GM10266 (cell line): ENCODE data around the gene NEUROG1.

Experiments
- DNase-seq: peaks from one replicate; pipeline ENCODE4 v3.0.0; 2012; ENCODE audit errors: extremely low spot score
- TF ChIP-seq, protein P1 (sequence below): IDR thresholded peaks from 2 replicates; pipeline ENCODE4 v1.5.1; 2012; ENCODE audit warnings: mild to moderate bottlenecking, low read depth; ENCODE audit not compliant: control insufficient read depth, insufficient read depth; ENCODE audit errors: missing control alignments

NEUROG1 gene

GRCh38 chr5:135487839-135488514 lies 47.8 kb downstream of the NEUROG1 start:
- DNase-seq = no peak
- TF ChIP-seq, protein P1, sequence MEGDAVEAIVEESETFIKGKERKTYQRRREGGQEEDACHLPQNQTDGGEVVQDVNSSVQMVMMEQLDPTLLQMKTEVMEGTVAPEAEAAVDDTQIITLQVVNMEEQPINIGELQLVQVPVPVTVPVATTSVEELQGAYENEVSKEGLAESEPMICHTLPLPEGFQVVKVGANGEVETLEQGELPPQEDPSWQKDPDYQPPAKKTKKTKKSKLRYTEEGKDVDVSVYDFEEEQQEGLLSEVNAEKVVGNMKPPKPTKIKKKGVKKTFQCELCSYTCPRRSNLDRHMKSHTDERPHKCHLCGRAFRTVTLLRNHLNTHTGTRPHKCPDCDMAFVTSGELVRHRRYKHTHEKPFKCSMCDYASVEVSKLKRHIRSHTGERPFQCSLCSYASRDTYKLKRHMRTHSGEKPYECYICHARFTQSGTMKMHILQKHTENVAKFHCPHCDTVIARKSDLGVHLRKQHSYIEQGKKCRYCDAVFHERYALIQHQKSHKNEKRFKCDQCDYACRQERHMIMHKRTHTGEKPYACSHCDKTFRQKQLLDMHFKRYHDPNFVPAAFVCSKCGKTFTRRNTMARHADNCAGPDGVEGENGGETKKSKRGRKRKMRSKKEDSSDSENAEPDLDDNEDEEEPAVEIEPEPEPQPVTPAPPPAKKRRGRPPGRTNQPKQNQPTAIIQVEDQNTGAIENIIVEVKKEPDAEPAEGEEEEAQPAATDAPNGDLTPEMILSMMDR = no peak

DNA sequence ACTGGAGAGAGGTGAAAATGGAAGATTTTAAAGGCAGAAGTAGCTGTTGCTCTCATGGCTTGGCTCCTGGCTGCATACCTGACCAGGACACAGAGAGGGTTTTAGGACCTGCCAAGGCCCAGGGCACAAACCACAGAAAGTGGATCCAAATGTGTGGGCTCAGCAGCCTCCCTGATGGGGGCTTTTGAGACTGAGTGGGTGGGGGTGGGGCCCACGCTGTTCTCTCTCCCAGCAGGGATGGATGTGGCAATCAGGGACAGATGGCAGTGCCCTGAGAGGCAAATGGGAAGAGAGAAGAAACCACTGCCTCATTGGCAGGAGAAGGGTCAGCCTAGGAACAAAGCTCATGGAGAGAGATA lies 48.7 kb downstream of the NEUROG1 start:
- no peak for DNase-seq
- TF ChIP-seq, protein P1 = no peak

- no peak for DNase-seq
- TF ChIP-seq, protein P1 = no peak
These were observed 49.4 kb downstream of the NEUROG1 start for GRCh38 chr5:135486131-135487036.

DNA sequence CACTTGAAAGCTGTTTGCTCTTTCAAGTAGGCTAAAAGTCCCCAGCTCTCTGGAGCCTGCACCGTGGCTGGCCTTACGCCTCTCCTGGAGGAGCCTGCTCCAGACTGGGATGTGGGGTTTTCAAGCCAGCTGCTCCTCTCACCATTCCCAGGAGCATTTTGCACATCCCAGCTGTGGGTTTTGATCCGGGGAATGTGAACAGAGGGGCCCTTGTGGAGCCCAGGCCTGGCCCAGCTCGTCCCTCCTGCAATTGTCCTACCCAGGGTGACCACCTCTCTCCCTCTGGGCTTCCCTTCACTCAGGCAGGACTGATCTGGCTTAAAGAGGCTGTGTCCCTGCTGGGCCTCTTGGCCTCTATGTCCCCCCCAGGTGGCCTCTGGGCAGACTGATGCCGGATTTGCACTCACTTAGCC lies 51.1 kb downstream of the NEUROG1 start:
- DNase-seq = no peak
- TF ChIP-seq, protein P1 = no peak
